T-helper 1 cell treated with Interleukin-12 subunit alpha and Interleukin-12 subunit beta and Interleukin-4 antibody, amounts not matched to agents 30 μg/mL and 1 μg/mL, for 36 hours (primary cell): ENCODE data around the gene NOC4L.

Source experiments
- H3K27ac Mint-ChIP-seq: one replicate; pipeline ENCODE4 v1.8.0; 2021; ENCODE audit warnings: mild to moderate bottlenecking, mixed read lengths
- H3K27me3 Mint-ChIP-seq: one replicate; pipeline ENCODE4 v1.8.0; 2021; ENCODE audit warnings: low read depth, mixed read lengths
- H3K36me3 Mint-ChIP-seq: one replicate; pipeline ENCODE4 v1.8.0; 2021; ENCODE audit warnings: low read depth, mixed read lengths
- H3K4me1 Mint-ChIP-seq: one replicate; pipeline ENCODE4 v1.8.0; 2021; ENCODE audit warnings: low read depth, mixed read lengths
- H3K4me3 Mint-ChIP-seq: one replicate; pipeline ENCODE4 v1.8.0; 2021; ENCODE audit warnings: mild to moderate bottlenecking, moderate library complexity, mixed read lengths
- H3K9me3 Mint-ChIP-seq: one replicate; pipeline ENCODE4 v1.8.0; 2021; ENCODE audit warnings: mixed read lengths

Gene NOC4L

GRCh38 chr12:132172619-132173018, 28.4 kb downstream of the NOC4L start:
- Mint-ChIP-seq H3K9me3 (no peaks in the 10 kb centered on the region), H3K4me3 (no peak overlapping the region), H3K27me3 (peaks cover 7% of the 10 kb centered on the region), H3K27ac (no peak overlapping the region), H3K36me3 (no peaks in the 10 kb centered on the region), H3K4me1 (peaks cover 14% of the 10 kb centered on the region)

GRCh38 chr12:132173135-132174014, 29.1 kb downstream of the NOC4L start:
- Mint-ChIP-seq H3K4me1 (peaks cover 15% of the 10 kb centered on the region), H3K27ac (peak overlapping the region; percentile 36), H3K4me3 (peak overlapping the region; percentile 54), H3K9me3 (no peaks in the 10 kb centered on the region), H3K36me3 (no peaks in the 10 kb centered on the region), H3K27me3 (peaks cover 7% of the 10 kb centered on the region)

GRCh38 chr12:132174015-132174838, 30.0 kb downstream of the NOC4L start:
- Mint-ChIP-seq H3K4me1 (peaks cover 22% of the 10 kb centered on the region), H3K9me3 (no peaks in the 10 kb centered on the region), H3K27me3 (peaks cover 7% of the 10 kb centered on the region), H3K36me3 (no peaks in the 10 kb centered on the region), H3K4me3 (no peak overlapping the region), H3K27ac (peak overlapping the region; percentile 24)

GRCh38 chr12:132174839-132175490, 30.7 kb downstream of the NOC4L start:
- H3K4me1 Mint-ChIP-seq: peaks cover 22% of the 10 kb centered on the region
- peaks cover 7% of the 10 kb centered on the region for H3K27me3 Mint-ChIP-seq
- H3K36me3 Mint-ChIP-seq: no peaks in the 10 kb centered on the region
- no peak overlapping the region for H3K4me3 Mint-ChIP-seq
- H3K9me3 Mint-ChIP-seq: no peaks in the 10 kb centered on the region
- no peak overlapping the region for H3K27ac Mint-ChIP-seq

GRCh38 chr12:132175496-132176384, 31.5 kb downstream of the NOC4L start:
- Mint-ChIP-seq H3K9me3 (no peaks in the 10 kb centered on the region), H3K4me3 (no peak overlapping the region), H3K27ac (no peak overlapping the region), H3K4me1 (peaks cover 24% of the 10 kb centered on the region), H3K27me3 (peaks cover 7% of the 10 kb centered on the region), H3K36me3 (no peaks in the 10 kb centered on the region)

GRCh38 chr12:132176385-132176919, 32.2 kb downstream of the NOC4L start:
- Mint-ChIP-seq H3K4me3 (no peak overlapping the region), H3K4me1 (peaks cover 24% of the 10 kb centered on the region), H3K9me3 (no peaks in the 10 kb centered on the region), H3K36me3 (no peaks in the 10 kb centered on the region), H3K27me3 (peaks cover 7% of the 10 kb centered on the region), H3K27ac (no peak overlapping the region)

GRCh38 chr12:132176920-132177551, 32.8 kb downstream of the NOC4L start:
- Mint-ChIP-seq H3K36me3 (no peaks in the 10 kb centered on the region), H3K4me3 (no peak overlapping the region), H3K9me3 (no peaks in the 10 kb centered on the region), H3K27ac (no peak overlapping the region), H3K4me1 (peaks cover 24% of the 10 kb centered on the region), H3K27me3 (peaks cover 7% of the 10 kb centered on the region)

- Mint-ChIP-seq H3K9me3 (no peaks in the 10 kb centered on the region), H3K27ac (no peak overlapping the region), H3K36me3 (no peaks in the 10 kb centered on the region), H3K4me3 (no peak overlapping the region), H3K4me1 (peaks cover 19% of the 10 kb centered on the region), H3K27me3 (peaks cover 4% of the 10 kb centered on the region)
Measured at GRCh38 chr12:132178316-132178715, 34.1 kb downstream of the NOC4L start.

- H3K9me3 Mint-ChIP-seq: no peaks in the 10 kb centered on the region
- peaks cover 16% of the 10 kb centered on the region for H3K4me1 Mint-ChIP-seq
- peaks cover 8% of the 10 kb centered on the region for H3K27me3 Mint-ChIP-seq
- H3K36me3 Mint-ChIP-seq: no peaks in the 10 kb centered on the region
- peak overlapping the region; percentile 77 for H3K27ac Mint-ChIP-seq
- peak overlapping the region; percentile 79 for H3K4me3 Mint-ChIP-seq
Measured at GRCh38 chr12:132178801-132179401, 34.6 kb downstream of the NOC4L start.

GRCh38 chr12:132179431-132180362, 35.4 kb downstream of the NOC4L start:
- Mint-ChIP-seq H3K27me3 (peaks cover 13% of the 10 kb centered on the region), H3K4me3 (no peak overlapping the region), H3K9me3 (no peaks in the 10 kb centered on the region), H3K27ac (no peak overlapping the region), H3K4me1 (peaks cover 12% of the 10 kb centered on the region), H3K36me3 (no peaks in the 10 kb centered on the region)

- Mint-ChIP-seq H3K9me3 (peaks cover 4% of the 10 kb centered on the region), H3K4me3 (no peak overlapping the region), H3K27me3 (peaks cover 22% of the 10 kb centered on the region), H3K36me3 (peaks cover 2% of the 10 kb centered on the region), H3K27ac (peak overlapping the region; percentile 60), H3K4me1 (peaks cover 17% of the 10 kb centered on the region)
Measured at GRCh38 chr12:132180648-132181546, 36.6 kb downstream of the NOC4L start.
